ENCODE data around the gene UBTF.

Gene UBTF

GRCh38 chr17:44198721-44199552 lies 20.5 kb downstream of the UBTF start:
- peaks cover 48% of the 10 kb centered on the region for H3K4me1 Mint-ChIP-seq
- peaks cover 4% of the 10 kb centered on the region for H3K36me3 Mint-ChIP-seq
- no peaks in the 10 kb centered on the region for H3K9me3 Mint-ChIP-seq

GRCh38 chr17:44197980-44198720 lies 21.3 kb downstream of the UBTF start:
- H3K9me3 Mint-ChIP-seq, result no peaks in the 10 kb centered on the region
- H3K27ac Mint-ChIP-seq, result peak overlapping the region; percentile 79
- H3K4me1 Mint-ChIP-seq, result peaks cover 41% of the 10 kb centered on the region
- peaks cover 4% of the 10 kb centered on the region for H3K36me3 Mint-ChIP-seq
- H3K4me3 Mint-ChIP-seq, result peak overlapping the region; percentile 86
- no peaks in the 10 kb centered on the region for H3K27me3 Mint-ChIP-seq

More at GRCh38 chr17:44198721-44199552, 20.5 kb downstream of the UBTF start:
- H3K27me3 Mint-ChIP-seq, result no peaks in the 10 kb centered on the region
- peak overlapping the region; percentile 62 for H3K27ac Mint-ChIP-seq
- H3K4me3 Mint-ChIP-seq, result peak overlapping the region; percentile 86

DNA sequence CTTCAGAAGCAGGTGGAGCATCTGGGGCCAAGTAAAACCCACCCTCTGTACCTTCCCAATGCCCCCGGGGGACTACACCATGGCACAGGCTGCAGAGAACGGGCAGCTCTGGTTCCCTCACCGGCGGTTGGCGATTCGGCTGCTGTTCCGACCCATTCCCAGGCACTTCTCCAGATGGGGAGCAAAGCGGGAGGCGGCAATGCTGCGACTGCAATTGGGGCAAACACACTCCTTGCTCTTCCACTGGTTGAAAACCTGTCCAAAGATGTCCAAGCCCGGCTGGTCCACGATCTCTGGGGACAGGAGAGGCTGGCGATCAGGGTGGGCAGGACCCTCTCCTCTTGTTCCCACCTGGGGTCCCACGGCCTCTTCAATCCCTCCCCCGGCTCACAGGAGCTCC lies 22.4 kb downstream of the UBTF start:
- Mint-ChIP-seq H3K4me3 (no peak overlapping the region), H3K36me3 (peaks cover 5% of the 10 kb centered on the region), H3K4me1 (peaks cover 30% of the 10 kb centered on the region), H3K27me3 (no peaks in the 10 kb centered on the region), H3K9me3 (no peaks in the 10 kb centered on the region), H3K27ac (no peak overlapping the region)

- peaks cover 29% of the 10 kb centered on the region for H3K4me1 Mint-ChIP-seq
- no peak overlapping the region for H3K27ac Mint-ChIP-seq
- H3K27me3 Mint-ChIP-seq, result no peaks in the 10 kb centered on the region
- H3K9me3 Mint-ChIP-seq, result no peaks in the 10 kb centered on the region
- H3K4me3 Mint-ChIP-seq, result no peak overlapping the region
- peaks cover 5% of the 10 kb centered on the region for H3K36me3 Mint-ChIP-seq
These were observed 26.0 kb downstream of the UBTF start for GRCh38 chr17:44193326-44194084.

GRCh38 chr17:44192750-44193149 lies 26.7 kb downstream of the UBTF start:
- peaks cover 5% of the 10 kb centered on the region for H3K36me3 Mint-ChIP-seq
- peaks cover 30% of the 10 kb centered on the region for H3K4me1 Mint-ChIP-seq
- no peaks in the 10 kb centered on the region for H3K27me3 Mint-ChIP-seq
- H3K4me3 Mint-ChIP-seq, result no peak overlapping the region
- no peaks in the 10 kb centered on the region for H3K9me3 Mint-ChIP-seq
- H3K27ac Mint-ChIP-seq, result peak overlapping the region; percentile 46

DNA sequence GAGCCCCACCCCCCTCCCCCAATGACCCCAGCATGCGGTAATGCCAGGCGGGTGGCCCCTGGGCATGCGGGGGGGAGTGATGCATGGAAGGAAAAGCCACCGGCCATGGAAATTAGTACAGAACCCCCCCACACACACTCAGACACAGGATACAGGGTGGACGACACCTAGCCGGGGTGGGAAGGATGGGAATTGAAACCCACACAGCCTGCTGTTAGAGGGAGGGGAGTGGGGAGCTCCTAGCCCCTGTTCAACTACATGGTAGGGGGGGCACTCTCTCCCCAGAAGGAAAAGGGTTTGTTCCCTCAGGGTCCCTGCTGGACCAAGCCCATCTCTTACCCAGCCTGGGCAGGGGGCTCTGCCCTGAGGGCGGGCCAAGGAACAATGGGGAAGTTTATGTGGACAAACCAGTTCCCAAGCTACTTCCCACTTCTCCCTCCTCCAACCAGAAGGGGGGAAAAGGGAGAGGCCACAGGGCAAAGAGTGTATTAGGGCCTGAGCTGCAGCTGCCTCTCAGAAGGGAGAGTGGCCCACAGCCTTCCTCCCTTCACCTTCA lies 27.5 kb downstream of the UBTF start:
- no peaks in the 10 kb centered on the region for H3K9me3 Mint-ChIP-seq
- H3K27me3 Mint-ChIP-seq, result no peaks in the 10 kb centered on the region
- H3K4me1 Mint-ChIP-seq, result peaks cover 28% of the 10 kb centered on the region
- H3K27ac Mint-ChIP-seq, result no peak overlapping the region
- H3K4me3 Mint-ChIP-seq, result no peak overlapping the region
- H3K36me3 Mint-ChIP-seq, result peaks cover 5% of the 10 kb centered on the region

GRCh38 chr17:44191369-44191768 lies 28.1 kb downstream of the UBTF start:
- no peak overlapping the region for H3K4me3 Mint-ChIP-seq
- peak overlapping the region; percentile 41 for H3K27ac Mint-ChIP-seq
- no peaks in the 10 kb centered on the region for H3K27me3 Mint-ChIP-seq
- H3K36me3 Mint-ChIP-seq, result peaks cover 3% of the 10 kb centered on the region
- no peaks in the 10 kb centered on the region for H3K9me3 Mint-ChIP-seq
- H3K4me1 Mint-ChIP-seq, result peaks cover 27% of the 10 kb centered on the region

DNA sequence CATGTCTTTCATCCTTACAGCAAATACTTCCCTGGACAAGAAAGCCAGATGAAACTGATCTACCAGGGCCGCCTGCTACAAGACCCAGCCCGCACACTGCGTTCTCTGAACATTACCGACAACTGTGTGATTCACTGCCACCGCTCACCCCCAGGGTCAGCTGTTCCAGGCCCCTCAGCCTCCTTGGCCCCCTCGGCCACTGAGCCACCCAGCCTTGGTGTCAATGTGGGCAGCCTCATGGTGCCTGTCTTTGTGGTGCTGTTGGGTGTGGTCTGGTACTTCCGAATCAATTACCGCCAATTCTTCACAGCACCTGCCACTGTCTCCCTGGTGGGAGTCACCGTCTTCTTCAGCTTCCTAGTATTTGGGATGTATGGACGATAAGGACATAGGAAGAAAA lies 29.0 kb downstream of the UBTF start:
- no peak overlapping the region for H3K27ac Mint-ChIP-seq
- H3K4me3 Mint-ChIP-seq, result peak overlapping the region; percentile 11
- H3K9me3 Mint-ChIP-seq, result no peaks in the 10 kb centered on the region
- peaks cover 1% of the 10 kb centered on the region for H3K36me3 Mint-ChIP-seq
- H3K27me3 Mint-ChIP-seq, result no peaks in the 10 kb centered on the region
- peaks cover 27% of the 10 kb centered on the region for H3K4me1 Mint-ChIP-seq

DNA sequence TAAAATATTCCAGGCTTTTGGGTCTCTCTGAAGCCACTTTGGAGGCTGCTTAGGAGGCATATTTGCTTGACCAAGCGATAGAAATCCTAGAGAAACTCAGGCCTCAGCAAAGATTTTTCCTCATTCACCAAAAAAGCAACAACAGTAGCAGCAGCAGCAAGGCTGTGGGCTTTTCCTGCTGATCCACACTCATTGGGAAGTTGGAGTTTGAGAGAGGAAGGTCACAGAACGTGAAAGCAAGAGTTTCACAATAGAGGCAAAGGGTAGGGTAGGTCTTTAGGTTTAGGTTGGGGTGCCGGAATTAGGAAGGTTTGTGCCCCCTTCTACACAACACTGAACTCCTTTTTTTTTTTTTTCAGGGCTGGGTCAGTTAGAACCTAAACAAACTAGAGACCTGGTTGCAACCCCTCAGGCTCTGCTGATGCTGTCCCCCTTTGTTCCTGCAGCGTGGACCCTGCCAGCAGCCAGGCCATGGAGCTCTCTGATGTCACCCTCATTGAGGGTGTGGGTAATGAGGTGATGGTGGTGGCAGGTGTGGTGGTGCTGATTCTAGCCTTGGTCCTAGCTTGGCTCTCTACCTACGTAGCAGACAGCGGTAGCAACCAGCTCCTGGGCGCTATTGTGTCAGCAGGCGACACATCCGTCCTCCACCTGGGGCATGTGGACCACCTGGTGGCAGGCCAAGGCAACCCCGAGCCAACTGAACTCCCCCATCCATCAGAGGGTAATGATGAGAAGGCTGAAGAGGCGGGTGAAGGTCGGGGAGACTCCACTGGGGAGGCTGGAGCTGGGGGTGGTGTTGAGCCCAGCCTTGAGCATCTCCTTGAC lies 30.7 kb downstream of the UBTF start:
- Mint-ChIP-seq H3K27ac (peak overlapping the region; percentile 23), H3K4me1 (peaks cover 39% of the 10 kb centered on the region), H3K4me3 (peak overlapping the region; percentile 100), H3K36me3 (peaks cover 1% of the 10 kb centered on the region), H3K9me3 (no peaks in the 10 kb centered on the region), H3K27me3 (no peaks in the 10 kb centered on the region)

GRCh38 chr17:44187131-44187899 lies 32.2 kb downstream of the UBTF start:
- Mint-ChIP-seq H3K36me3 (no peaks in the 10 kb centered on the region), H3K4me3 (peak overlapping the region; percentile 100), H3K27ac (peak overlapping the region; percentile 100), H3K4me1 (peaks cover 47% of the 10 kb centered on the region), H3K27me3 (no peaks in the 10 kb centered on the region), H3K9me3 (no peaks in the 10 kb centered on the region)

DNA sequence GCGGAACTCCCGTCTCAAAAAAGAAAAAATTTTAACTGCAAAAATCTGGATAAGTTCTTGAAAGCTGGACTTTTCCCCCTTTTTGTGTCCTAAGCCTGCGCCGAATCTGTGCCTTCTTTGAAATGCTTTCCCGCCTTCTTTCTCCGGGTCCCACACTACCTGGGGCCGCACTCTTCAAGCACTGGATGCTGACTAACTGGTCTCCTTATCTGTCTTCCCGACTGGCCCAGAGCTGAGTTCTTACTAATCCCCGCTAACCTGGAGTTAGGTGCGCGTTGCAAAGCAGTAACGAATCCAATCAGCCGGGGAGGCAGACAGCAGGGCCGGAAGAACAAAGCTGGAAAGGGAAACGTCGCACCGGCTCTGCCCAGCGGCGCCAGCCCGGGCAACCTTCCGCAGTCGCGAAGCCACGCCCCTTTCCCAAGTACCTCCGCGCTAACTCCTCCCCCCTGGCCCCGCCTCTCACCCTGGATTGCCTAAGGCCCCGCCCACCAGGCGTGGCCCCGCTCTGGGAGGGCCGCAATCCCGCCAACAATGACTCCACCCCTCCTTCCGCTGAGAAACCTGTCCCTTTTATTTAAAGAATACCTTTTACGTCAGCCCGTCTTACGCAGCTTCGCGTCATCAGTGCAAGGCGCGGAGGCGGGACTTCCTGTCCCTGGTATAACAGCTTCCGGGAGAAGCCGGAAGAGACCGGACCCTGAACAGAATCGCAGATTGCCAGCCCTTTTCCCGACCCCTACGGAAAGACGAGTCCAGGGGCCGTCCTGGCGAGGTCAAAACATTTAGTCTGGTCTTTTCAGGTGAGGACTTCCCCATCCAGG lies 33.0 kb downstream of the UBTF start, which contains the start of gene TMUB2:
Gene TMUB2, plus strand, starts transcription at position 666 of the 824 bp plus-strand sequence. CDS start 737 bp downstream, outside the sequence.
- H3K36me3 Mint-ChIP-seq, result peaks cover 2% of the 10 kb centered on the region
- H3K4me1 Mint-ChIP-seq, result peaks cover 54% of the 10 kb centered on the region
- H3K27ac Mint-ChIP-seq, result peak within 1 kb of the TSS; percentile 100
- peak within 1 kb of the TSS; percentile 100 for H3K4me3 Mint-ChIP-seq
- no peaks in the 10 kb centered on the region for H3K9me3 Mint-ChIP-seq
- no peaks in the 10 kb centered on the region for H3K27me3 Mint-ChIP-seq

- Mint-ChIP-seq H3K9me3 (no peaks in the 10 kb centered on the region), H3K36me3 (peaks cover 2% of the 10 kb centered on the region), H3K27me3 (no peaks in the 10 kb centered on the region), H3K4me3 (peak overlapping the region; percentile 100), H3K27ac (peak overlapping the region; percentile 12), H3K4me1 (peaks cover 47% of the 10 kb centered on the region)
These were observed 35.2 kb downstream of the UBTF start for GRCh38 chr17:44184212-44184810.

GRCh38 chr17:44183024-44183423 lies 36.5 kb downstream of the UBTF start:
- H3K4me3 Mint-ChIP-seq, result no peak overlapping the region
- H3K36me3 Mint-ChIP-seq, result peaks cover 5% of the 10 kb centered on the region
- H3K27ac Mint-ChIP-seq, result no peak overlapping the region
- H3K9me3 Mint-ChIP-seq, result no peaks in the 10 kb centered on the region
- H3K27me3 Mint-ChIP-seq, result no peaks in the 10 kb centered on the region
- peaks cover 45% of the 10 kb centered on the region for H3K4me1 Mint-ChIP-seq
